HG03469 (cell line): ENCODE results near the gene SYT17.

Experiments
- ATAC-seq: cut with Tn5 transposase; IDR thresholded peaks from one replicate; pipeline ENCODE4 v1.9.1; 2021; ENCODE audit warnings: mild to moderate bottlenecking, moderate library complexity, moderate number of reproducible peaks; ENCODE audit not compliant: unreplicated experiment

Gene SYT17

DNA sequence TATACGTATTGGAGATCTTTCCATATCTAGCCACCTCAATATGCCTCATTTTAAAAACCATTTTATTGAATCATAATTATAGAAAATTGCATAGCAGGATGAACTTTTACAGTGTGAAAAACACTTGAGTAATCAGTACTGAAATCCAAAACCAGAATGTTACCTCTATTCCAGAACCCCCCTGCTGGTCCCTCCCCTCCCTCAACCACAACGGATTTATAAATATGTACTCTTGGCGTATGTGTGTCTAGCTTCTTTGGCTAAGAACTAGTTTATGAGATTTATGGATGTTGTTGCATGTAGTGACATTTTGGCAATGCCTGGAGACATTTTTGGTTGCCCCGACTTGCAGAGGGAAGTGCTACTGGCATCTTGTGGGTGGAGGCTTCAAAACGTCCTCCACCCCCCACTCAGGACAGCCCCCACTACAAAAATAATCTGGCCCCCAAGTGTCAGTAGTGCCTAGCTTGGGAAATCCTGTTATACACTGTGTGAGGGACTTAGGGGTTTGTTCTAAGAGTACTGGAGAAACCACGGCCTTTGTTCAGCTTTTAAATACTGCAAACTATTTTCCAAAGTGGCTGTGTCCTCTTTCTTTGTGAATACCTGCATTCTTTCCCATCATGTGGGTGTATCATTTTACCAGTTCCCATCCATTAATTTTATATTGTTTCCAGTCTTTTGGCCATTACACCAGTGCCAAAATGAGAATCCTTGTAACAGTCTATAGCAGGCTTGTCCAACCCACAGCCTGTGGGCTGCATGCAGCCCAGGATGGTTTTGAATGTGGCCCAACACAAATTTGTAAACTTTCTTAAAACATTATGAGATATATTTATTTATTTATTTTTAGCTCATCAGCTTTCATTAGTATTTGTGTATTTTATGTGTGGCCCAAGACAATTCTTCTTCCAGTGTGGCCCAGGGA, 30.6 kb upstream of the SYT17 start:
- no peak for ATAC-seq

DNA sequence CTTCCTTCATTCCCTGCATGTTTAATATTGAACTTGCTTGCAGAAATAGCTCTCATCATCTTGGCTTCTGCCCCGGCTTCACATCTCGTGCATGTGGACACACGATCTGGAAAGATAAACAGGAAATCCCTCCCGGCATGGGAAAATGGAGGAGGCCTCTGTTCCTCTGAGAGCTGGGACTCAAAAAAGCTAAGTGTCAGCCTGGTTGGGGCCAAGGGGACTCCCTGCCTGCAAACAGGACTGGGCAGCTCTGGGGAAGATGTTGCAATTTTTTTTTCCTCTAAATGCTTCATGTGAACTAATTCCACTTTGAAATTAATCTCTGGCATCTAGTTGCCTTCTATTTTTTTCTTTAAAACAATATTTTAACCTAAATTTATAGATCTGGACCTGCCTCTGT, 29.4 kb upstream of the SYT17 start:
- no peak for ATAC-seq

DNA sequence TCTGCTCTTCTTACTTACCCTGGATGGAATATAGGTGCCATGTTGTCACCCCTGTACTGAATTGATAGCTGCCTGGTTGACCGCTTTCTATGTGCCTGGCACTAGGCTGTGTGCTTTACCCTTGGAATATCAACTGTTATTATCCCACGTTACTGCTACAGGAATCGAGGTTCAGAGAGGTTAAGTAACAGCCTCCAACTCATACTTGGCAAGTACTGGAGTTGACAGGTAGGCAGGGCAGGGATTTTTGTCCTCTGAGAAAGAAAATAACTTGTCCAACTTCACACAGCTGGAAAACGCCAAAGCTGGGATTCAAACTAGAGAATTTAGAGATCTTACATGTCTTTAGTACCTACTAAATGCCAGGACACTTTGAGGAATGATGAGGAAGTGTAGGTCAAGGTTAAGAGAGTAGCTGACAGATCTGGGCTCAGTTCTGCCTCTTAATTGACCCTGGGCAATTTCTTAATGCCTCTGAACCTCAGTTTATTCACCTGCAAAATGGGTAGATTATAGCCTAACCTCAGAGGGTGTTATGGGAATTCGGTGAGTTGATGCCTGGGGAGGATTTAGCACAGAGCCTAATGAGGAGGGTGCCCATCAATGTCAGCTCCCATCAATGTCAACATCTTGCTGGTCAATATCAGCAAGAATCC, 28.5 kb upstream of the SYT17 start:
- ATAC-seq, result no peak

DNA sequence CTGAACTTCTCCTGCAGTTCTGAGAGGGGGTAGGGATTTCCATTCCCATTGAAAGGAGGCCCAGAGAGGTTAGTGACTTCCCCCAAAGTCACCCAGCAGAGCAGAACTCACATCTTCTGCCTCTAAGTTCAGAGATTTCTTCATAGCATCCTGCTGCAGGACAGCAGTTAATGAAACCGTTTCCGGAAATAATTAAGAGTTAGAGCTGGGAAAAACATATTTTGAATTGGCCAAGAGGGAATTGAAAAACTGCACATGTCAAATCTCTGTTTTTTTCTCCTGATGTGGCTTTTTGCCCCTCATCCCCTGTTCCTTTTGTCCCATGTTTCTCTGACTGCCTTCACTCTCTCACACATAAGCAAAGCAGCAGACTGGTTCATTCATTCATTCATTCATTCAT, 27.6 kb upstream of the SYT17 start:
- ATAC-seq, result no peak

DNA sequence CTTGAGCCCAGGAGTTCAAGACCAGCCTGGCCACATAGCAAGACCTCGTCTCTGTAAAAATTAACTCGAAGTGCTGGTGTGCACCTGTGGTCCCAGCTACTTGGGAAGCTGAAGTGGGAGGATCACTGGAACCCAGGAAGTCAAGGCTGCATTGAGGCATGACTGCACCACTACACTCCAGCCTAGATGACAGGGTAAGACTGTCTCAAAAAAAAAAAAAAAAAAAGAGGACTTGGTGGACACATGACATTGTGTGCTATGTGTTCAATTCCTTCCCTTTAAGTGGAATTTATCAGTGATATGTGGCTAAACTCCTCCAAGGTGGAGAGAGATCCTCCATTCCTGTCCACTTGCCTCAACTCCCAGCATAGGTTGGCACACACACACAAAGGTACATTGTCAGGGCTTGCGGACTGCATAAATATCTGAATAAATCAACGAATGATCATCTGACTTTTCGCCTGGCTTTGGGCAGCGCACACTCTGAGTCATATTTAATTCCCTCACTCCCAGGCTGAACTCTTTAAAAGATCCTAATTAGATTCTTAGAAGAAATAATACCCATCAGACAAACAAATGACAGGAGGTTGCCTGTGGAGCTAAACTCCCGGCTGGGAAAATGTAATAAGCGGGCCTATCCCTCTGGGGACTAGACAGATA, 25.0 kb upstream of the SYT17 start:
- ATAC-seq, result no peak

DNA sequence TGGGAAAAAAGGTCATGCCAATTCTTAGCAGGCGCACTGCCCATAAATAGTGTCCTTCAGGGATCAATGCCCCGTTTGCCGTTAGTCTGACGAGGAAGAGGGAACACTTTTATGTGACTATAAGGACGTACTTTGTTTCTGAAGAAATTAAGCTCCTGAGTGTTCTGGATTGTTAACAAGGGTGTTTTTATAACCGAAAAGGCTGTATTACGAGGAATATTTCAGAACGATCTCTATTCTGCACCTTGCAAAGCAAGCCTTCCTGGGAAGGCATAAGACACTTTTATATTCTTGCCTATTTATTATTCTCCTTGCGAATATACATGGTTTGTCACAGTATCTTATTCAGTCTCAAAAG, 24.5 kb upstream of the SYT17 start:
- ATAC-seq, result no peak

DNA sequence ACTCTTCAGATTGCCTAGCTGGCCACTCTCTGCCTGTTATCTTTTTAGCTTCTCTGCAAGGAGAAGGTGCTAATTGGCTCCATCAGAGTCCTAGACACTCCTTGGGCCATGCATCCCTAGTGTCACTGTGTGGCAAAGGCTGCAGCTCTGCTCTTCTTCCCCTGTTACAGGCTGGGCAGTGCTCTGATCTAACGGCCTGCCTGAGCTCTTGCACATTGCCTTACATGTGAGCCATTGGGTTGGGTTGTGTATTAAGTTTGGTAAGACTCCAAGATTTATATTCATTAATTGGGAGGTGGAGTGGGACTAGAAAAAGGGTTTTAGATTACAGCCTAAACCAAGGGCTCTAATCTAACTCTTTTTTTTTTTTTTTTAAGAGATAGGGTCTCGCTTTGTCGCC, 23.0 kb upstream of the SYT17 start:
- no peak for ATAC-seq

DNA sequence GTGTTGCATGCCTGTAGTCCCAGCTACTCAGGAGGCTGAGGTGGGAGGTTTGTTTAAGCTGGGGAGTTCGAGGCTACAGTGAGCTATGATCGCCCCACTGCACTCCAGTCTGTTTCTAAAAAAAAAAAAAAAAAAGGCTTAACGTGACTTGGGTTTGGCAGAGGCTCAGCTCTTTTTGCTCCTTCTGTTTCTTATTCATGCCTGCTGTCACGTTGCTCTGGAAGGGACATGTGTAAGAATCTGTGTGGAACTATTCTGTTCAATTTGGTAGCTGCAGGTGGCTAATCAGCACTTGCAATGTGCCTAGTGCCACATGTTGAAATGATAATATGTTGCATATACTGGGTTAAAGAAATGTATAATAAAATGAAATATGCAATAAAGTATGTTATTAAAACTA, 20.9 kb upstream of the SYT17 start:
- ATAC-seq, result no peak

DNA sequence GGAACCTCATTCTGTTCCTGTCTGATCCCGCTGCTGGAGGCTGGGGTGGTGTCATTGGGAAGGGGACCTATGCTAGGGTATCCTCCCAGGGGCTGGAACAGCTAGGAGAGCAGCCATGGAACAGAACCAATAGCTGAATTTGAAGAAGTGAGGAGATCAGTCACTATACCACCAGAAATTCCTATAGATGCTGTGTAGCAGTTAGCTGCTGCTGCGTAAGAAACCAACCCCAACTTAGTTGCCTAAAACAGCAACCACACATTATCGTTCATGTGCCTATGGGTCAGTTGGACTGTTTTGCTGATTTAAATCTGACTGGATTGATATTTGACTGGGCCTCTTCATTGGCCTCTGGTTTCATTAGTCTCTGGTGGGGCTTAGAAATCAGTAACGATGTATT, 20.4 kb upstream of the SYT17 start:
- ATAC-seq, result no peak

DNA sequence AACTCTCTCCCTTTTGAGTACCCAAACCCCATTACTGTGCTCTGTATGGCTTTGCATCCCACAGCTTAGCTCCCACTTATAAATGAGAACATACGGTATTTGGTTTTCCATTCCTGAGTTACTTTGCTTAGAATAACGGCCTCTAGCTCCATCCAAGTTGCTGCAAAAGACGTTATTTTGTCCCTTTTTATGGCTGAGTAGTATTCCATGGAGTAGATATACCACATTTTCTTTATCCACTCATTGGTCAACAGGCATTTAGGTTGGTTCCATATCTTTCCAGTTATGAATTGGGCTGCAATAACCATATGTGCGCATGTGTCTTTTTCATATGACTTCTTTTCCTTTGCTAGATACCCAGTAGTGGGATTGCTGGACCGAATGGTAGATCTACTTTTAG, 19.9 kb upstream of the SYT17 start:
- ATAC-seq, result no peak

DNA sequence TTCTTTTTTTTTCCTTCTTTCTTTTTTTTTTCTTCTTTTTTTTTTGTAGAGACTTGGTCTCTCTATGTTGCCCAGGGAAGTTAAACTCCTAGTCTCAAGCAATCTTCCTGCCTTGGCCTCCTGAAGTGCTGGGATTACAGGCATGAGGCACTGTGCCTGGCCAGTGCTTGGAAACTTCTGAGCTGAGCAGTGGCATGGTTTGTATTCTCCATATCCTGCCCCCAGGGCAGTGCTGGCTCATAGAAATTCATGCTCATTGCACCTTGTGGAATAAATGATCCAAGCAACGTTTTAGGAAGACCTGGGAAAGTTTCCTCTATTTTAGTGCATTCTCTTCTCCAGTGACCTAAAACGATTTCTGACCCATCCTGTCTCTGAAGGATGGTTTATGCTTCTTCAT, 16.7 kb upstream of the SYT17 start:
- ATAC-seq, result no peak

DNA sequence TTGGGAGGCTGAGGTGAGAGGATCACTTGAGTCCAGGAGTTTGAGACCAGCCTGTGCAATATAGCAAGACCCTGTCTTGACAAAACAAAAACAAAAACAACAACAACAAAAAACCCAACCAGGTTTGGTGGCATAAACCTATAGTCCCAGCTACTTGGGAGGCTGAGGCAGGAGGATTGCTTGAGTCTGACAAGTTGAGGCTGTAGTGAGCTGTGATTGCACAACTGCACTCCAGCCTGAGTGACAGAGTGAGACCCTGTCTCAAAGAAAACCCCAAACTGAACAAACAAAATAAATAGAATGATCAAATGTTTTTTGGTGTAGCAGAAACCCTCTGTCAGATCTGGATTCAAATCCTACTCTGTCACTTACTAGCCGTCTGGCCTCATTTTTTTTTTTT, 16.0 kb upstream of the SYT17 start:
- ATAC-seq, result no peak

DNA sequence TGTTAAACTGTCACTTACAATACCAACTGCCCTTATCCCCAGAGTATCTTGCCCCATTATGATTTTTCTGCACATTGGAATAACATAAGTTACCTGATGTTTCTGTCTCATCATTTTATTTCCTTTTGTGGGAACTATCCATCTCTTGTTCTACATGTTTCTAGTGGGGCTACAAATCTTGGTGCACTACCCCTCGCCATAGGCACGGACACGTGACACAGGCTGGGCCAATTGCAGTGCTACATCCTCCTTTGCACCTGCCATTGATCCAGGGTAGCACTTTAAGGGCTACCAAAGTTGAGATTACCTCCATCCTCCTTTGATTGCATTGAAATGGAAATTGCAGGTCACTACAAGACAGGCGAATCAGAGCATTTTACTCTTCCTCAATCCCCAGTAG, 14.2 kb upstream of the SYT17 start:
- no peak for ATAC-seq

DNA sequence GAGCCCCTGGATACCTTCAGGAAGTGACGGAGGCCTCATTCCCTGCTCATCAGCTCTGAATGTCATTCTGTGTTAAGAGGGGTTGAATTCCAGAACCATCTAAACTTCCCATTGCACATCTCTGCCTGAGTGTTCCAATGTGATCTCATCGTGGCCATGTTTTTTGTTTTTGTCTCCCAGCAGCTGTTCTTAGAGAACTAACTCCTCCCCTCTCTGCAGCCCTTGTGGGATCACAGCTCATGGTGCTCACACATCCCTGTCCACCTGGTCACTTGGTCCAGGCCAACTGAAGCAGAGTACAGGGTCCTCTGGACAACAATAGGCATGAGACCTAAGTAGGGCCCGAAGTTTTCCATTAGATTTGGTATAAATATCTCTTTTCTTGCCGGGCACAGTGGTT, 6.0 kb upstream of the SYT17 start:
- no peak for ATAC-seq

DNA sequence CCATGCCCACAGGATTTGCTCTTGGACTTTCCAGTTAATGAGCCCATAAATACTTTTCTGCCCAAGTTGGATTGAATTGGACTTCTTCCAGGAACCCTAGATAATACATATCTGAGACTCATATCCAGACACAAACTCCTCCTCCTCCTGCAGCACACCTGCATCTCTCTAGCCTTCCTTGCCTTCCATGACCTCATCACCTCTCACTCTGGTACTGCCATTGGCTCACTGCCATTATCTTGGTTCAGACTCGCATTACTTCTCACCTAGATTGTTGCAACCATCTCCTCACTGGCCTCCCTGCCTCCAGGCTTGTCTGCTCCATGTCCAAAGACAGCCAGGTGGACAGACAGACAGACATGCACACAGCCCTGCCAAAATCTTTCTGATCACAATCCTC, 4.8 kb upstream of the SYT17 start:
- no peak for ATAC-seq

DNA sequence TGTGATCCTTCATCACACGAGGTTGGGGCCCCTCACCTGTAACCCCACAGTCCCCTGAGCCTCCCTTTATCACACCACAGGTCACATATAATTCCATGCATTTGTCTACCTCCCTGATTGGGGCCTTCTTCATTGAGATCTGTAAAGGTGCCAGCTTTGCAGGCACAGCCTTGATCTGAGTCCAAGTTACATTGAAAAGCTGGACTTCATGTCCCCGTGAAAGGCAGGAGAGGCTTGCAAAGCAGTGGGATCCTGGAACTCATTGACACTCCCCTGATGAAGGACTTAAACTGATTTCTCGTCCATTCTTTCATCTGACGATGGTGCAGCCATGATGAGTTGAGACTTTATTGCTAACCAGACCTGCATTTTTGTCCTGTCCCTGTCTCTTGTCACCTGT, 3.8 kb upstream of the SYT17 start:
- no peak for ATAC-seq

DNA sequence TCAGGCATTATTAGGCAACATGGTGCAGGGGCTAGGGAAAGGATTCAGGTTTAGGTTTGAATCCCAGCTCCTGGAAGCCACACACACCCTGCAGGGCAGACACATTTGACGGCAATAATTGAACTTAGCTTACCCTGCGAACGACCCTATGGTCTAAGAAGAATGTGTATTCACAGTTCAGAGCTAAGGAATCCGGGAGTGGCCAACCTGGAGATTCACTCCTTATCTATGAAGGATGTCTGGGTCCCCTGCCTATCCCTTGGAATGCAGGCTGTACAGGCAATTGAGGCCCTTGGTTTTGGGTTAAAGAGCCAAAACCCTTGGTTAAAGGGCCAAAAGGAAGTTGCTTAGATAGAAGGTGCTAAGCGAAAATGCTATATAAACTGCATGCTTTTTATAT, 2.9 kb upstream of the SYT17 start:
- ATAC-seq, result no peak

DNA sequence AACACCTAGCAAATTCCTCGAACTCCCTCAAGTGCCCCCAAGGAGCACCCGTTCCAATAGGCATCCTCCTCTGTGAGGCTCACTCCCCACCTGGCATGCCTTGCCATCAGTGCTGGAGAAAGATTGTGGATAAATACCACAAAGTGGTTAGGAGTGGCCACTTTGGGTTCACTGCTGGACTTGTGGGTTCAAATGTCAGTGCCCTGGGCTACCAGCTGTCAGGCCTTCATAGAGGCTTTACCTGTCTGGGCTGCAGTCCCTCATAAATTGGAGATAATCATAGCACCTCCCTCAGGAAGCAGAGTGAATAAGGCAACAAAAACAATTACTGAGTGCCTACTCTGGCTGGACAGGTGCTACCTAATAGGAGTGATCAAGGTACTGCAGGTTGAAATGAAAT, 1.5 kb upstream of the SYT17 start:
- no peak for ATAC-seq

DNA sequence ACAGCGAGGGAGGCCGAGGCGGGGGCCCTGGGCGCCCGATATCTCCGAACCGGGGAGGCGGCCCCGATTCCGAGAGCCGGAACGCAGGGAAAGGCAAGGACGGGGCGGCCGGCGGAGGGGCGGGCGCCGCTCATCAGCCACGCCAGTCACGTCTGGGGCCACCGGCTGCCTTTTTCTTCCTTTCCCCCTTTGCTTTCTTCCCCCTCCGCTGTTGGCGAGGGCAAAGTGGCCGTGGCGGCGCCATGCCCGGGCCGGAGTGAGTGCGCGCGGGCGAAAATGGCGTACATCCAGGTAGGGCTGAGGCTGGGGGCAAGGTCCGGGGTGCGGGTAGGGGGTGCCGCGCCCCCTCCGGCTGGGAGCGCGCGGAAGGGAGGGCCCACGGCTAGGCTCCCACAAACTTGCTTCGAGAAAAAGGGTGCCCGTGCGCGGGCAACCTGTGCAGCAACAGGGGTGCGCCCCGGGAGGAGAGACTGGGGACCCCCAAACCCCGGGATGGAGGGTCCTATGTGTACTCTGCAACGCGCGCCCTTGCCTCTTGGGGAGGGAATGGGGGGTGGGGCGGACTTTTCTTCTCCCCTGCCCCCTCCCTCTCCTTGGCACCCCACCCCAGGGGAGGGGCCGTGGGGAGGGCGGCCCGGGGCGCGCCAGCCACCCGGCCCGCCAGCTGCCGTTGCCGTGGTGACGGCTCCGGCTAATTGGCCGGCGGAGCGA, 486 bp downstream of the SYT17 start:
- ATAC-seq, result no peak

DNA sequence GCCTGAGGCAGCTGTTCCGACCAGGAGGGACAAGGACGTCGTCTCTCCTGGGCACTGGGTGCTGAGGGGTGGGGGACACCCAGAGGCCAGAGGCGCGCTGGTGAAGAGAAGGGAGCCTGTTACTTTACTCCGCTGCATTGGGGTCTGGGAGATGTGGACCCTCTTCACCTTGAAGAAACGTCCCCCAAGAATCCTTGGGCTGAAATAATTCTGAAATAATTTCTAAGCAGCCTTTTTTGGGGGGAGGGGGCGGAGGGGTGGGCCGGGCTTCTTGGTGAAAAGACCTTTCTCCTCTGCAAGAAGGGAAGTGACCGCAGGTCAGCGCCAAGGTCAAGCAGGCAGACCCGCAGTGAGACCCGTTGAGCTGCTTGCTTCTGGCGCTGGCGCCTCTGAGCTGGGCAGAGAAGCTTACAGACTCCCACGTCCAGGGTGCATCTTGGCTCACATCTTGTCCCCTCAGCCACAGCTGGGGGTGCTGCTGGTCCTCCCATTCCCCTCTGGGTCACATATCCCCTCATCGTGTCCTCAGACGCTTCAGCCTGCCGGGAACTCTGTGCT, 1.1 kb downstream of the SYT17 start:
- no peak for ATAC-seq

DNA sequence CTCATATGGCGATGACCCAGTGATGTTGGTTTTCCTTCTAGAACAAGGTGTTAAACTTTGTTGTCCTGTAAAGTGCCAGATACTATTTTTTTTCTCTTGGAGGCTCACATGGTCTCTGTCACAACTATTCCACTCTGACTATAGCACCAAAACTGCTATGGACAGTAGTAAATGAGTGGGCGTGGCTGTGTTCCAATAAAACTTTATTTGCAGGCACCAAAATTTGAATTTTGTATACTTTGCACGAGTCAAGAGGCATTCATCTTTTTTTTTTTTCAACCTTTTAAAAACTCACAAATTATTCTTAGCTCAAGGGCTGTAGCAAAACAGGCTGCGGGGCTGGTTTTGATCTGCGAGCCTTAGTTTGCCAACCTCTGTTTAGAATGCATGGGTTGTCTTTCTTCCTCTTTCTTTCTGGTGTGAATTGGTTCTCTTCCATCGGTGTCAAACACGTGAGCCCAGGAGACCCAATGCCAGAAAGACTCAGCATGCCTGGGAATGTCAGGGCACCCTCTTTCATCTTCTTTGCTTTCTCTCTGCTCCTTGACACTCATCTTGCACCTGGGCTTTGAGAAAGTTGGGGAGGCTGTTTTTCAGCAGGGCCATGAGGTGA, 2.1 kb downstream of the SYT17 start:
- no peak for ATAC-seq
